ENCODE results near the gene CCDC3.

CCDC3 gene

DNA sequence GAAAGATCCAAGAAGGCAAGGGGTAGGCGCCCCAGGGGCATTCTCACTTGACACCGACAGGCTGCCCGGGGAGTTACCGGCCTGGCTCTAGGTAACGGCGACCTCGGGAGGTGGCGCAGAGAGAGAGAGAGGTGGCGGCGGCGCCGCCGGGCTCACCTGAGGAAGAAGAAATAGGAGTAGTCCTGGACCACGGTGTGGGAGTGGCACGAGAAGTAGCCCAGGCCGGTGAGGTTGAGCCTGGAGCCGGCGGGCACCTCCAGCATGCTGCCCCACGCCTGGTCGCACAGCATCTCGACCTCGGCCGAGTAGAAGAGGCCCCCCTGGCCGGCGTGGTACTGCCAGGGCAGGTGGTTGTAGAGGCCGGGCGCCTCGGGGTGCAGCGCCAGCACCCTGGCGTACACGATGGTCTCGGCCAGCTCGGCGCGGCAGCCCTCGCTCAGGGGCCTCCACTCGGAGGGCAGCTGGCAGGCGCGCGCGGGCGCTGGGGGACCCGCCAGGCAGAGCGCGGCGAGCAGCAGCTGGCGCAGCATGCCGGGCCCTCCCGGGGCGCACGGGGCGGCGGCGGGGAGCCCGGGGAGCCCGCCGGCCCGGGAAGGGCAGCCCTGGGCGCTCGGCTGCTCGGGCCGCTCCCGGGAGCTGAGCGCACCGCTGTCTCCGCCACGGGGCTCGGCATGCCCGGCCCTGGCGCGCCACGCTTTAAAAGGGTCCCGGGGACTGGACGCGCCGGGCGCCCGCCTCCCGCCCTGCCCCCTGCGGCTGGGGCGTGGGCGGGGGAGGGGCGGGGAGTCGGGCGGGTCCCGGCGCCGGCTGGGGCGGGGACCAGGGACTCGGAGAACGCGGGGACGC is at the start of gene CCDC3:
Gene CCDC3, minus strand, starts transcription at position 673 of the 846 bp plus-strand sequence. Its CDS starts 143 bp downstream, at position 530.
- no peaks in the 10 kb centered on the region; the same call in 1 of the 2 replicates for H3K27me3 ChIP-seq (ENCODE audit: control insufficient read depth, low read length)

DNA sequence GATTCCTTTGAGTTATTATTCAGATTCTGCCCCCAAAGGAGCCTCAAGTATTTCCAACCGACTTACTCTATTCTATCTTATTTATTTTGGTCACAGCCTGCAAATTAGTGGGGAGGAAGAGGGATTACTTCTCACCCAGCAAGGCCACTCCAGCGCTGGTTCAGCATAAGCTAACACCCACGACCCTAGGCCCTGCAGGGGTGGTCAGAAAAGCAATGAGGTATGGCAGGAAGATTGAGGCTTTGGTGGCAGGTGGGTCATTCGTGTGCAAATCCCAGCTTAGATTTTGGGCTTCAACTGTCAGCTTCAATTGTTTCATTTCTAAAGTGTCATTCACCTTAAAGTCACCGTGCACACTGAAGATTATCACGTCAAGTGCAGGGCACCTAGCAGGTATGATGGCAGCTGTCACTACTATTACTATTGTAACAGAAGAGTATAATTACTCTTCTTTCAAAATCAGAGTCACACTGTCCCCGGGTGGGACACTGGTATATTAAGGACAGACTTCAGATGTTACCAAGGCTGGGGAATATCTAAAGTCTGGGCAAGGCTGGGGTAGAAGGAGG is 49.7 kb upstream of the CCDC3 start:
- H3K4me1 ChIP-seq (ENCODE audit: control insufficient read depth, low read length) = no peaks in the 10 kb centered on the region
- no peaks in the 10 kb centered on the region for H3K9me2 ChIP-seq (replicated peaks; ENCODE audit: control insufficient read depth, low read length)
- peaks cover 3% of the 10 kb centered on the region; the same call in 1 of the 2 replicates for H3K27me3 ChIP-seq (ENCODE audit: control insufficient read depth, low read length)
- no peak for TF ChIP-seq EZH2phosphoT487 (IDR thresholded peaks at IDR 0.05; ENCODE audit: borderline replicate concordance, low read length)
- TF ChIP-seq, protein P1, sequence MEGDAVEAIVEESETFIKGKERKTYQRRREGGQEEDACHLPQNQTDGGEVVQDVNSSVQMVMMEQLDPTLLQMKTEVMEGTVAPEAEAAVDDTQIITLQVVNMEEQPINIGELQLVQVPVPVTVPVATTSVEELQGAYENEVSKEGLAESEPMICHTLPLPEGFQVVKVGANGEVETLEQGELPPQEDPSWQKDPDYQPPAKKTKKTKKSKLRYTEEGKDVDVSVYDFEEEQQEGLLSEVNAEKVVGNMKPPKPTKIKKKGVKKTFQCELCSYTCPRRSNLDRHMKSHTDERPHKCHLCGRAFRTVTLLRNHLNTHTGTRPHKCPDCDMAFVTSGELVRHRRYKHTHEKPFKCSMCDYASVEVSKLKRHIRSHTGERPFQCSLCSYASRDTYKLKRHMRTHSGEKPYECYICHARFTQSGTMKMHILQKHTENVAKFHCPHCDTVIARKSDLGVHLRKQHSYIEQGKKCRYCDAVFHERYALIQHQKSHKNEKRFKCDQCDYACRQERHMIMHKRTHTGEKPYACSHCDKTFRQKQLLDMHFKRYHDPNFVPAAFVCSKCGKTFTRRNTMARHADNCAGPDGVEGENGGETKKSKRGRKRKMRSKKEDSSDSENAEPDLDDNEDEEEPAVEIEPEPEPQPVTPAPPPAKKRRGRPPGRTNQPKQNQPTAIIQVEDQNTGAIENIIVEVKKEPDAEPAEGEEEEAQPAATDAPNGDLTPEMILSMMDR (IDR thresholded peaks at IDR 0.05; ENCODE audit: low read depth, low read length, poor library complexity, severe bottlenecking) = no peak
- no peaks in the 10 kb centered on the region for H3K9me3 ChIP-seq (ENCODE audit: control insufficient read depth, insufficient read depth, low read length)
- H3K27ac ChIP-seq (ENCODE audit: low read depth, low read length) = no peak overlapping the region
- H3K36me3 ChIP-seq (ENCODE audit: control insufficient read depth, low read length) = no peaks in the 10 kb centered on the region
- no peaks in the 10 kb centered on the region for H3F3A ChIP-seq (ENCODE audit: control insufficient read depth, insufficient read depth)
- no peaks in the 10 kb centered on the region for H3K79me2 ChIP-seq (ENCODE audit: control insufficient read depth, low read length)
- H3K4me2 ChIP-seq (ENCODE audit: low read length) = no peak overlapping the region
- no peak overlapping the region for H3K4me3 ChIP-seq (ENCODE audit: low read length)
- no peaks in the 10 kb centered on the region for H4K20me1 ChIP-seq (ENCODE audit: control insufficient read depth, insufficient read depth, low read depth, low read length)

More for the DNA sequence above, at the start of gene CCDC3:
- H3K9me3 ChIP-seq (ENCODE audit: control insufficient read depth, insufficient read depth, low read length) = no peaks in the 10 kb centered on the region
- no peaks in the 10 kb centered on the region; the same call in 1 of the 2 replicates for H3K9me2 ChIP-seq (replicated peaks; ENCODE audit: control insufficient read depth, low read length)
- H3F3A ChIP-seq (ENCODE audit: control insufficient read depth, insufficient read depth) = no peaks in the 10 kb centered on the region
- H3K79me2 ChIP-seq (ENCODE audit: control insufficient read depth, low read length) = no peaks in the 10 kb centered on the region
- no peaks in the 10 kb centered on the region for H3K36me3 ChIP-seq (ENCODE audit: control insufficient read depth, low read length)
- no peak within 1 kb of the TSS for H3K27ac ChIP-seq (ENCODE audit: low read depth, low read length)
- no peaks in the 10 kb centered on the region for H3K4me1 ChIP-seq (ENCODE audit: control insufficient read depth, low read length)
- no peak within 1 kb of the TSS for H3K4me2 ChIP-seq (ENCODE audit: low read length)
- no peak for TF ChIP-seq EZH2phosphoT487 (IDR thresholded peaks at IDR 0.05; ENCODE audit: borderline replicate concordance, low read length)
- H4K20me1 ChIP-seq (ENCODE audit: control insufficient read depth, insufficient read depth, low read depth, low read length) = no peaks in the 10 kb centered on the region
- no peak within 1 kb of the TSS for H3K4me3 ChIP-seq (ENCODE audit: low read length)

DNA sequence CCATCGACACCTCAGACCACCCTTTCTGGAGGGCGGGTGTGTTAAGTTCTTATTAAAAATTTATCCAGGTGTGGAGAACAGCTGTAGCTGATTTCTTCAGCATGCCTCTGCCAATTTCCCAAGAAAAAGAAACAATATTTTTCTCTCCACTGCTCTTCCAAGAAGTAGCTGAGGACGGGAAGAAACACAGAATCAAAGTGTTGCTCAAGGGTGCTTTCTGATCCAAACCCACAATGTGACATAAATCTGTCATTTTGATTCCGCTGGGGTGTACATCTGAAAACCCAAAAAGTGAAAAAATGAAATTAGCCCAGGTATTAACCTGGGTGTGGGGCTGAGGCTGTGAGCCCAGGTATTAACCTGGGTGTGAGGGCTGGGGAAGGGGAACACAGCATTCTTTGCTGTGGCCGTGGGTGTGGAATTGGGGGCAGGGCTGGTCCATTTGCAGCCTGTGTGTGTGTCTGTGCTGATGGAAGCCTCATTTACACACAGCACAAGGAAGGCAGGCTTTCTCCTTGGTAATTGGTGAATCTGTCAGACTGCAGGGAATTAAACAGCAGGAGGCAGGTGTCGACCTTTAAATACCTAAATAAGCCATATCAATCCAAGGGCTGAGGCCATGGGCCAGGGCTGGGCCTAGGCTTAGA is 48.4 kb upstream of the CCDC3 start:
- no peaks in the 10 kb centered on the region for H3K36me3 ChIP-seq (ENCODE audit: control insufficient read depth, low read length)
- H3K4me2 ChIP-seq (ENCODE audit: low read length) = no peak overlapping the region
- no peaks in the 10 kb centered on the region for H4K20me1 ChIP-seq (ENCODE audit: control insufficient read depth, insufficient read depth, low read depth, low read length)
- H3K4me1 ChIP-seq (ENCODE audit: control insufficient read depth, low read length) = no peaks in the 10 kb centered on the region
- TF ChIP-seq EZH2phosphoT487 (IDR thresholded peaks at IDR 0.05; ENCODE audit: borderline replicate concordance, low read length) = no peak
- TF ChIP-seq, protein P1 (IDR thresholded peaks at IDR 0.05; ENCODE audit: low read depth, low read length, poor library complexity, severe bottlenecking) = no peak
- no peak overlapping the region for H3K27ac ChIP-seq (ENCODE audit: low read depth, low read length)
- H3F3A ChIP-seq (ENCODE audit: control insufficient read depth, insufficient read depth) = no peaks in the 10 kb centered on the region
- H3K27me3 ChIP-seq (ENCODE audit: control insufficient read depth, low read length) = peaks cover 3% of the 10 kb centered on the region; the same call in 1 of the 2 replicates
- no peaks in the 10 kb centered on the region for H3K9me3 ChIP-seq (ENCODE audit: control insufficient read depth, insufficient read depth, low read length)
- no peaks in the 10 kb centered on the region for H3K9me2 ChIP-seq (replicated peaks; ENCODE audit: control insufficient read depth, low read length)
- H3K79me2 ChIP-seq (ENCODE audit: control insufficient read depth, low read length) = no peaks in the 10 kb centered on the region
- H3K4me3 ChIP-seq (ENCODE audit: low read length) = no peak overlapping the region

Measured in DOHH2 (cell line).